Heart left ventricle (tissue), 16 donors: Measurements from ENCODE around the gene APC. TPM values are rescaled to one million over a fixed set of nuclear protein-coding genes. Genes with fewer than 3 reads are reported as not detected.
A peak's percentile ranks its signal among the peaks of the same experiment; 100 is the strongest.

Experiments used
- ATAC-seq, 4 donors: fragments of 200-7000 bp; cut with Tn5 transposase; one replicate each; pipeline ENCODE4 v1.9.1; 2020 to 2022; ENCODE audit warnings: moderate library complexity in 4 of 4, mild to moderate bottlenecking in 3 of 4, moderate number of reproducible peaks in 1 of 4
- DNase-seq, 5 donors: peaks; one replicate each; pipeline ENCODE4 v3.0.0-alpha.2; 2020
- H3K27ac ChIP-seq, 12 donors: fragments of 200-600 bp; sonication (generic) in 4 of 12; one replicate each; pipeline versions ENCODE4 v1.5.0 to v1.8.0; 2016 to 2022; ENCODE audit warnings: mild to moderate bottlenecking in 2 of 12
- H3K27me3 ChIP-seq, 9 donors: fragments of 200-600 bp; sonication (generic) in 2 of 9; one replicate each; pipeline versions ENCODE4 v1.5.1 to v1.8.0; 2016 to 2022; ENCODE audit warnings: mild to moderate bottlenecking in 3 of 9
- H3K36me3 ChIP-seq, 9 donors: fragments of 200-600 bp; sonication (generic) in 2 of 9; one replicate each; pipeline versions ENCODE4 v1.5.0 to v1.8.0; 2018 to 2022; ENCODE audit warnings: mild to moderate bottlenecking in 2 of 9
- H3K4me1 ChIP-seq, 12 donors: fragments of 200-600 bp; sonication (generic) in 4 of 12; one replicate each; pipeline versions ENCODE4 v1.5.0 to v1.8.0; 2016 to 2022; ENCODE audit warnings: mild to moderate bottlenecking in 3 of 12
- H3K4me3 ChIP-seq, 12 donors: fragments of 200-600 bp; sonication (generic) in 4 of 12; one replicate each; pipeline versions ENCODE4 v1.5.0 to v1.8.0; 2017 to 2022; ENCODE audit warnings: mild to moderate bottlenecking in 9 of 12, moderate library complexity in 4 of 12
- H3K9me3 ChIP-seq, 12 donors: fragments of 200-600 bp; sonication (generic) in 4 of 12; one replicate each; pipeline versions ENCODE4 v1.5.0 to v1.8.0; 2016 to 2022; ENCODE audit warnings: mild to moderate bottlenecking in 1 of 12
- POLR2A ChIP-seq, 2 donors: fragments of 450-650 bp; IDR thresholded peaks; one replicate each; pipeline ENCODE4 v1.6.1; 2017; ENCODE audit warnings: antibody characterized with exemption in 2 of 2, mild to moderate bottlenecking in 2 of 2, moderate library complexity in 2 of 2
- WGBS, 4 donors: extraction: QIAGEN DNeasy Blood & Tissue Kit in 2 of 4; methylation state at CpG; one replicate each; pipeline versions ENCODE4 v1.1.5 to v1.1.7; 2013 to 2018; 5-methylcytosine and 5-hydroxymethylcytosine counted together
- intact Hi-C, 10 donors: fragments of 100-400 bp; cut with DNase I; formaldehyde crosslinking; loops; one replicate each; pipeline versions ENCODE4 v1.11.1 to v1.14.2; 2022
- polyA plus RNA-seq, 2 donors: library from polyadenylated mRNA; stranded (reverse); fragments of 200-250 nt; gene quantifications; one replicate each; pipeline ENCODE4 v1.2.3, GENCODE V29; 2013
- total RNA-seq, 9 donors: library from RNA; depleted of rRNA in 2 of 9; stranded (reverse); fragments of >200 nt in 2 of 9; fragmentation: NEBNext Ultra II Directional in 3 of 9; extraction: Animal tissue kit (Norgen Biotek cat#: 25700) in 3 of 9; gene quantifications; one replicate each; pipeline versions ENCODE4 v1.1.0 to v1.2.4, GENCODE V29; 2016 to 2023
- TF ChIP-seq, protein P1 (sequence below), 12 donors: fragments of 200-600 bp; sonication (generic) in 4 of 12; IDR thresholded peaks; one replicate each; pipeline versions ENCODE4 v1.5.0 to v1.8.0; 2018 to 2022; ENCODE audit warnings: antibody characterized with exemption in 12 of 12, mild to moderate bottlenecking in 5 of 12
- donor health status: ischemic (EF 13 %, LVEDD 7.1; RV severe dilation, severe dysfunction).
- donor health status: healthy with polysubstance abuse.
- donor health status: DM: no; HTN: yes; CAD: no.
- donor health status: DM: no; HTN: no; CAD: no.
- donor health status: ischemic (EF 25% LVEDD 6.9; RV normal size, moderate dysfunction).
- donor health status: ischemic (EF 25% LVEDD 5.7; RV mildly dilated, moderate dysfunction).
- donor health status: healthy.
- donor health status: DM: yes; HTN: yes; CAD: no.
- donor health status: ischemic (EF 35%, LVEDD 5.7; RV mildly dilated, moderate dysfunction).
- donor health status: nonischemic (EF 11% LVEDD 7.7; RV severe dilation, severe dysfunction).
- donor health status: DM: yes; HTN: yes; CAD: no.
- donor health status: PGD.
- donor health status: ischemic (EF 29% LVEDD 5.4; RV normal size, mild dysfunction).
- donor health status: nonischemic (EF 23%, LVEDD 6.1; RV moderate dilation, normal function).

Gene APC
- total and polyA plus RNA-seq, 11 donors: 3.8 to 65.3 (median 37.4) TPM

DNA sequence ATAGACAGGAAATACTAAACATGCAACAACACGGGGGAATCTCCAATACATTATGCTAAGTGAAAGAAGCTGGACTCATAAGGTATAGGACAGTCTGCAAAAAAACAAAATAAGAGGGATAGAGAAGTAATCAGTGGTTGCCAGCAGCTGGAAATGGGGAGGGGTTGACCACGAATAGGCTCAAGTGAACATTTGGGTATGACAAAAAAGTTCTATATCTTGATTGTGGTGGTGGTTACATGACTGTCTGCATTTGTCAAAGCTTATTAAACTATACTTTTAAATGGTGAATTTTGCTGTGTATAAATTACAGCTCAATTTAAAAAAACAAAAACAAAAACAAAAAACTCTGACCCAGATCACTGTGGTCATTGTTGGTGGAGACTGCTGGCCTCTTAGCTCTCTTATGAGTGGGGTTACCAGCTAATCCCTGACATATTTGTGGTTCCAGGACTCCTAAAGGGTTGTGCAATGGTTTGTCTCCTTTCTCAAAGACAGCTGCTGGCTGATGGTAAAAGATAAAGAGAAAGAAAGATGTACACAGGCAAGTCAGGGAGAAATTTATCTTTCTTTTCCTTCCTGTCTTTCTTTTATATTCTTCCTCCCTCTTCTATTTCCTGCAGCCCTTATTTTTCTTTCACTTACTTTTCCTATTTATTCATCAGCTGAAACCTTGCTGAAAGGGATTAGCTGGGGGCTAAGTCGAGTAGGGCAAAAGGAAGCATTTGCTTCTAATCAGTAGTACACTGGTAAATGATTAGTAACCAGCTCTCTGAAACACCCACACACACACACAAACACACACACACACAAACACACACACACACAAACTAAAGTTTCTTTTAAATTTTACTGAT, 42.6 kb upstream of the APC start:
- TF ChIP-seq, protein P1, sequence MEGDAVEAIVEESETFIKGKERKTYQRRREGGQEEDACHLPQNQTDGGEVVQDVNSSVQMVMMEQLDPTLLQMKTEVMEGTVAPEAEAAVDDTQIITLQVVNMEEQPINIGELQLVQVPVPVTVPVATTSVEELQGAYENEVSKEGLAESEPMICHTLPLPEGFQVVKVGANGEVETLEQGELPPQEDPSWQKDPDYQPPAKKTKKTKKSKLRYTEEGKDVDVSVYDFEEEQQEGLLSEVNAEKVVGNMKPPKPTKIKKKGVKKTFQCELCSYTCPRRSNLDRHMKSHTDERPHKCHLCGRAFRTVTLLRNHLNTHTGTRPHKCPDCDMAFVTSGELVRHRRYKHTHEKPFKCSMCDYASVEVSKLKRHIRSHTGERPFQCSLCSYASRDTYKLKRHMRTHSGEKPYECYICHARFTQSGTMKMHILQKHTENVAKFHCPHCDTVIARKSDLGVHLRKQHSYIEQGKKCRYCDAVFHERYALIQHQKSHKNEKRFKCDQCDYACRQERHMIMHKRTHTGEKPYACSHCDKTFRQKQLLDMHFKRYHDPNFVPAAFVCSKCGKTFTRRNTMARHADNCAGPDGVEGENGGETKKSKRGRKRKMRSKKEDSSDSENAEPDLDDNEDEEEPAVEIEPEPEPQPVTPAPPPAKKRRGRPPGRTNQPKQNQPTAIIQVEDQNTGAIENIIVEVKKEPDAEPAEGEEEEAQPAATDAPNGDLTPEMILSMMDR (IDR thresholded peaks at IDR 0.05): no peak
- no peak for TF ChIP-seq POLR2A (IDR thresholded peaks at IDR 0.05)
- DNase-seq (no peak), ATAC-seq (no peak)
- Histone ChIP-seq H3K9me3 (no peaks in the 10 kb centered on the region), H3K4me1 (no peaks in the 10 kb centered on the region), H3K36me3 (no peaks in the 10 kb centered on the region), H3K27me3 (no peaks in the 10 kb centered on the region), H3K4me3 (no peak overlapping the region), H3K27ac (no peak overlapping the region)
- 66 to 72% (median 70%) methylated on average over 3 of the region's 3 CpGs for WGBS, 4 donors
- intact Hi-C loops: loop anchor here in 2 of 10 donors (5.0 kb wide), 1 partner anchor 62 kb away; no protein-coding TSS in a partner anchor

DNA sequence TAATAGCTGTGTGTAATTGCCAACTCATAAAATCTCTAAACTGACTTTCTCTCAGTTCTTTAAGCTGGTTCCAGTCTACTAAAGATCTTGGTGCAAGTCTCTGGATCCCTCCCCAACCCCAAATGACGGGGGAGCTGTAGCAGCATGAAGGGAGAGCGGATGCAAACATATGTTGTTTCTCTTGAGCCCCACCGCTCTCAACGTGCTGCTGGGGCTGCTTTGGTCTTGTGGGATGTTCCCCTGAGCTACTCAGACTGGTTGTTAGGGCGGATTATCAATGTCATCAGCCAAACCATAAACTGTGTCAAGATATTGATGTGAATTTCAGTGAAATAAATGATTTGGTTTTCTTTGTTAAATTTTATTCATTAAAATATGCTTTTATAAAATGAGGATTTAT, 40.9 kb upstream of the APC start:
- Histone ChIP-seq H3K27me3 (no peaks in the 10 kb centered on the region), H3K36me3 (no peaks in the 10 kb centered on the region), H3K27ac (no peak overlapping the region), H3K4me1 (no peaks in the 10 kb centered on the region), H3K4me3 (no peak overlapping the region), H3K9me3 (no peaks in the 10 kb centered on the region)
- ATAC-seq (no peak), DNase-seq (no peak)
- intact Hi-C loops: no loop called here
- no peak for TF ChIP-seq POLR2A (IDR thresholded peaks at IDR 0.05)
- TF ChIP-seq, protein P1 (IDR thresholded peaks at IDR 0.05): no peak
- 63 to 79% (median 73%) methylated on average over 5 of the region's 5 CpGs for WGBS, 4 donors

- H3K36me3 ChIP-seq: no peaks in the 10 kb centered on the region
- WGBS, 4 donors: 24 to 46% (median 26%) methylated on average over 2 of the region's 2 CpGs
- TF ChIP-seq, protein P1 (IDR thresholded peaks at IDR 0.05): no peak
- TF ChIP-seq POLR2A (IDR thresholded peaks at IDR 0.05): no peak
- H3K27ac ChIP-seq: no peak overlapping the region
- H3K4me1 ChIP-seq: no peaks in the 10 kb centered on the region
- H3K9me3 ChIP-seq: no peaks in the 10 kb centered on the region
- no peak for ATAC-seq
- no peak for DNase-seq
- no peaks in the 10 kb centered on the region for H3K27me3 ChIP-seq
- peak overlapping the region in 4 of 12 donors; percentile 8 to 16 (median 12) for H3K4me3 ChIP-seq
- intact Hi-C loops: no loop called here
Measured at GRCh38 chr5:112697322-112697721, 40.4 kb upstream of the APC start.

DNA sequence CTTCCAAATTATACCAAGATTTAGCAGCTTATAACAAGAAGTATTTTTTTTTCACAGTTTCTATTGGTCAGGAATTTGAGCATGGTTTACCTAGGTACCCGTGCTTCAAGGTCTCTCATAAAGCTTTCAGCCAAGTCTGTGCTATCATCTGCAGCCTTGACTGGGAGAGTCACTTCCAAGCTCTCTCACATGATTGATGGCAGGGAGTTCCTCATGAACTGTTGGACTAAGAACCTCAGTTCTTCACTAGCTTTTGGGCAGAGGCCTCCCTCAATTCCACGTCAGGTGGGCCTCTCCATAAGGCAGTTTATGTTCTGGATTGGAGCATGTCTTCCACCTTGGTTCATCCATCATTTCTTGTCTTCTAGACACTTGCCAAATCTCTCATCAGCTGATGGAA, 39.9 kb upstream of the APC start:
- no peak overlapping the region for H3K27ac ChIP-seq
- H3K4me1 ChIP-seq: no peaks in the 10 kb centered on the region
- TF ChIP-seq, protein P1 (IDR thresholded peaks at IDR 0.05): no peak
- no peak for TF ChIP-seq POLR2A (IDR thresholded peaks at IDR 0.05)
- H3K9me3 ChIP-seq: no peaks in the 10 kb centered on the region
- intact Hi-C loops: no loop called here
- H3K36me3 ChIP-seq: no peaks in the 10 kb centered on the region
- ATAC-seq (no peak), DNase-seq (no peak)
- WGBS, 4 donors: 70 to 83% (median 80%) methylated on average over 2 of the region's 2 CpGs
- H3K27me3 ChIP-seq: no peaks in the 10 kb centered on the region
- no peak overlapping the region for H3K4me3 ChIP-seq
